ENCODE results near the gene PCNT. TPM values are rescaled to one million over a fixed set of nuclear protein-coding genes. Genes with fewer than 3 reads are reported as not detected.

Gene PCNT
- total and polyA plus RNA-seq, 9 of the 15 experiments (the other 6 are each of a cell fraction or from before 2014, with no cell fraction given): 9.1 to 53.5 (median 31.3) TPM

- TF ChIP-seq ATF7 (IDR thresholded peaks at IDR 0.05): peak; percentile 88
- no peak for TF ChIP-seq ZNF121 (CRISPR knock-in tag; conservative IDR thresholded peaks at IDR 0.05)
- TF ChIP-seq CBFA2T2 (conservative IDR thresholded peaks at IDR 0.05): no peak
- TF ChIP-seq BRD9 (IDR thresholded peaks at IDR 0.05; ENCODE audit: low read depth, partially characterized antibody): peak; percentile 74
- TF ChIP-seq RBM14 (IDR thresholded peaks at IDR 0.05; ENCODE audit: borderline replicate concordance, insufficient read depth, low read depth, low read length): 0 out of 2 replicates have a peak, but pooled peaks have one; percentile 77
- peak; percentile 79 for TF ChIP-seq ZNF589 (CRISPR knock-in tag; IDR thresholded peaks at IDR 0.05; ENCODE audit: low read depth)
- peak; percentile 14; the same call in 1 of the 2 replicates for TF ChIP-seq ARID4B (CRISPR knock-in tag; IDR thresholded peaks at IDR 0.05)
- no peak for TF ChIP-seq PBX2 (CRISPR knock-in tag; IDR thresholded peaks at IDR 0.05; ENCODE audit: low read depth)
- no peak for TF ChIP-seq PBX2 (tag; conservative IDR thresholded peaks at IDR 0.05; ENCODE audit: low read depth)
- TF ChIP-seq GMEB1 (CRISPR knock-in tag; IDR thresholded peaks at IDR 0.05): peak; percentile 35; the same call in 1 of the 2 replicates
- peak; percentile 53; the same call in 1 of the 2 replicates for TF ChIP-seq HMGXB4 (CRISPR knock-in tag; IDR thresholded peaks at IDR 0.05)
Observed at GRCh38 chr21:46458315-46459023, 134.5 kb downstream of the PCNT start, which contains the start of gene DIP2A (continued).
